H9 (cell line): Measurements from ENCODE around the gene IL6R. TPM values are rescaled to one million over a fixed set of nuclear protein-coding genes. Genes with fewer than 3 reads are reported as not detected.
A peak's percentile ranks its signal among the peaks of the same experiment; 100 is the strongest.

Source experiments
- DNase-seq: peaks from one replicate; pipeline ENCODE4 v3.0.0-alpha.2; 2017
- H2AFZ ChIP-seq: one replicate; pipeline ENCODE4 v1.6.1; 2013; ENCODE audit warnings: mild to moderate bottlenecking, low read length, control low read depth, moderate library complexity
- H2AK5ac ChIP-seq: 2 replicates; pipeline ENCODE4 v1.6.1; 2013; ENCODE audit warnings: low read length, control low read depth, mixed read lengths; ENCODE audit not compliant: insufficient read length
- H2BK120ac ChIP-seq: one replicate; pipeline ENCODE4 v1.6.1; 2013; ENCODE audit warnings: low read depth, mild to moderate bottlenecking, low read length, control low read depth, inconsistent platforms; ENCODE audit not compliant: poor library complexity, severe bottlenecking
- H2BK12ac ChIP-seq: 2 replicates; pipeline ENCODE4 v1.6.1; 2013; ENCODE audit warnings: low read length, control low read depth, mixed read lengths, low read depth; ENCODE audit not compliant: insufficient read length
- H2BK15ac ChIP-seq: 2 replicates; pipeline ENCODE4 v1.6.1; 2013; ENCODE audit warnings: low read depth, low read length, control low read depth
- H2BK20ac ChIP-seq: one replicate; pipeline ENCODE4 v1.6.1; 2013; ENCODE audit warnings: low read depth, mild to moderate bottlenecking, low read length, control low read depth, inconsistent platforms; ENCODE audit not compliant: poor library complexity, severe bottlenecking
- H2BK5ac ChIP-seq: 2 replicates; pipeline ENCODE4 v1.6.1; 2013; ENCODE audit warnings: low read length, control low read depth, mixed read lengths; ENCODE audit not compliant: insufficient read length
- H3K14ac ChIP-seq: 2 replicates; pipeline ENCODE4 v1.6.1; 2013; ENCODE audit warnings: low read length, control low read depth; ENCODE audit not compliant: insufficient read depth
- H3K18ac ChIP-seq: 2 replicates; pipeline ENCODE4 v1.6.1; 2013; ENCODE audit warnings: low read depth, mild to moderate bottlenecking, mixed read lengths, low read length, control low read depth; ENCODE audit not compliant: insufficient read length
- H3K23ac ChIP-seq: 2 replicates; pipeline ENCODE4 v1.6.1; 2013; ENCODE audit warnings: low read length, control low read depth, mixed read lengths, low read depth; ENCODE audit not compliant: insufficient read length
- H3K23me2 ChIP-seq: 2 replicates; pipeline ENCODE4 v1.6.1; 2013; ENCODE audit warnings: low read depth, mild to moderate bottlenecking, mixed read lengths, low read length, control low read depth; ENCODE audit not compliant: insufficient read length, poor library complexity, severe bottlenecking
- H3K27ac ChIP-seq: 2 replicates; pipeline ENCODE4 v1.5.1; 2013; ENCODE audit warnings: low read length, control low read depth, mixed read lengths, low read depth; ENCODE audit not compliant: insufficient read length
- H3K27me3 ChIP-seq: 2 replicates; pipeline ENCODE4 v1.6.1; 2013; ENCODE audit warnings: low read length, control low read depth, inconsistent platforms; ENCODE audit not compliant: insufficient read depth
- H3K4ac ChIP-seq: 2 replicates; pipeline ENCODE4 v1.6.1; 2013; ENCODE audit warnings: low read depth, mild to moderate bottlenecking, control low read depth, inconsistent platforms, low read length, moderate library complexity
- H3K4me1 ChIP-seq: 2 replicates; pipeline ENCODE4 v1.6.1; 2013; ENCODE audit warnings: low read length, control low read depth, inconsistent platforms; ENCODE audit not compliant: insufficient read depth
- H3K4me2 ChIP-seq: 2 replicates; pipeline ENCODE4 v1.6.1; 2013; ENCODE audit warnings: low read length, control low read depth, mixed read lengths; ENCODE audit not compliant: insufficient read length, insufficient read depth
- H3K56ac ChIP-seq: 2 replicates; pipeline ENCODE4 v1.6.1; 2013; ENCODE audit warnings: low read depth, mild to moderate bottlenecking, mixed read lengths, low read length, control low read depth; ENCODE audit not compliant: insufficient read length
- H3K79me1 ChIP-seq: 2 replicates; pipeline ENCODE4 v1.6.1; 2013; ENCODE audit warnings: low read depth, mild to moderate bottlenecking, moderate library complexity, low read length, control low read depth, inconsistent platforms; ENCODE audit not compliant: insufficient read depth, poor library complexity, severe bottlenecking
- H3K79me2 ChIP-seq: 2 replicates; pipeline ENCODE4 v1.6.1; 2013; ENCODE audit warnings: low read length, control low read depth, inconsistent platforms; ENCODE audit not compliant: insufficient read depth
- H3K9ac ChIP-seq: 2 replicates; pipeline ENCODE4 v1.6.1; 2013; ENCODE audit warnings: low read length, control low read depth, mixed read lengths; ENCODE audit not compliant: insufficient read length; ENCODE audit errors: extremely low read depth
- H3K9me3 ChIP-seq: one replicate; pipeline ENCODE4 v1.6.1; 2013; ENCODE audit warnings: low read depth, low read length, inconsistent platforms; ENCODE audit not compliant: control insufficient read depth
- H3T11ph ChIP-seq: one replicate; pipeline ENCODE4 v1.6.1; 2013; ENCODE audit warnings: mild to moderate bottlenecking, low read length, control low read depth, inconsistent platforms
- H4K20me1 ChIP-seq: one replicate; pipeline ENCODE4 v1.6.1; 2013; ENCODE audit not compliant: control insufficient read depth, insufficient read length, insufficient read depth
- H4K5ac ChIP-seq: 2 replicates; pipeline ENCODE4 v1.6.1; 2013; ENCODE audit warnings: low read depth, mild to moderate bottlenecking, mixed read lengths, low read length, control low read depth; ENCODE audit not compliant: insufficient read length
- H4K8ac ChIP-seq: replicated peaks from 2 replicates; pipeline ENCODE4 v1.6.1; 2013; ENCODE audit warnings: low read length, control low read depth, mixed read lengths, low read depth; ENCODE audit not compliant: insufficient read length
- H4K91ac ChIP-seq: 2 replicates; pipeline ENCODE4 v1.6.1; 2013; ENCODE audit warnings: low read depth, mild to moderate bottlenecking, moderate library complexity, mixed read lengths, low read length, control low read depth; ENCODE audit not compliant: insufficient read length
- H3K27ac Mint-ChIP-seq, 3 experiments: 2 replicates in 2 of 3; 3 replicates in 1 of 3; pipeline ENCODE4 v1.8.0; 2020 to 2021; ENCODE audit warnings: mixed read lengths in 3 of 3, mild to moderate bottlenecking in 1 of 3, moderate library complexity in 1 of 3
- H3K27me3 Mint-ChIP-seq: 2 replicates; pipeline ENCODE4 v1.8.0; 2021; ENCODE audit warnings: low read depth, mild to moderate bottlenecking, moderate library complexity, mixed read lengths
- H3K36me3 Mint-ChIP-seq, 3 experiments: 2 replicates in 2 of 3; 3 replicates in 1 of 3; pipeline ENCODE4 v1.8.0; 2020 to 2021; ENCODE audit warnings: low read depth in 3 of 3, mixed read lengths in 3 of 3; ENCODE audit not compliant: insufficient read depth in 1 of 3
- H3K4me1 Mint-ChIP-seq, 2 experiments: 2 replicates each; pipeline ENCODE4 v1.8.0; 2020; ENCODE audit warnings: mixed read lengths in 2 of 2
- H3K4me3 Mint-ChIP-seq, 2 experiments: 2 replicates in 1 of 2; 3 replicates in 1 of 2; pipeline ENCODE4 v1.8.0; 2020 to 2021; ENCODE audit warnings: mild to moderate bottlenecking in 2 of 2, mixed read lengths in 2 of 2, moderate library complexity in 1 of 2
- H3K9me3 Mint-ChIP-seq, 2 experiments: 2 replicates in 1 of 2; 3 replicates in 1 of 2; pipeline ENCODE4 v1.8.0; 2020; ENCODE audit warnings: mild to moderate bottlenecking in 2 of 2, mixed read lengths in 2 of 2, moderate library complexity in 1 of 2
- CTCF ChIP-seq: fragments of 200-600 bp; sonication (generic); conservative IDR thresholded peaks from 3 replicates; pipeline ENCODE4 v1.8.0; 2021; ENCODE audit warnings: antibody characterized with exemption, mild to moderate bottlenecking
- WGBS: extraction: QIAGEN DNeasy Blood & Tissue Kit; methylation state at CpG from one replicate; pipeline ENCODE4 v1.1.7; 2013; ENCODE audit warnings: missing lambda C conversion rate, low lambda C conversion rate, mixed read lengths; ENCODE audit not compliant: insufficient read length; ENCODE audit errors: extremely low coverage; 5-methylcytosine and 5-hydroxymethylcytosine counted together
- total RNA-seq: library from RNA; stranded (reverse); gene quantifications from 2 replicates; pipeline ENCODE4 v1.2.1, GENCODE V29; 2021

The IL6R gene
- total RNA-seq, 1 experiment from 2014 or later = 1.7 TPM

DNA sequence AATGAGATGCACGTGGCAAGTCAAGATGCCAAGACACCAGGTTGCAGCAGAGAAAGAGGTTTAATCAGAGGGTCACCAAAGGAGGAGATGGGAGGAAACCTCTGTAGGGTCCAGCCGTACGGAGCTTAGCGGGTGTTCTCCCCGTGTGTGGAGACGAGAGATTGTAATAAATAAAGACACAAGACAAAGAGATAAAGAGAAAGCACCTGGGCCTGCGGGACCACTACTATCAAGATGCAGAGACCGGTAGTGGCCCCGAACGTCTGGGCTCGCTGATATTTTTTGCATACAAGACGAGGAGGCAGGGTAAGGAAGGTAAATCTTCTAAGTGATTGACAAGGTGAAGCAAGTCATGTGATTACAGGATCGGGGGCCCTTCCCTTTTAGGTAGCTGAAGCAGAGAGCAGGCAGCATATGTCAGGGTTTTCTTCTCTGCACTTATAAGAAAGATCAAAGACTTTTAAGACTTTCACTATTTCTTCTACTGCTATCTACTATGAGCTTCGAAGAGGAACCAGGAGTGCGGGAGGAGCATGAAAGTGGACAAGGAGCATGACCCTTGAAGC lies 55.6 kb downstream of the IL6R start:
- H3K9me3 ChIP-seq = no peaks in the 10 kb centered on the region
- no peak overlapping the region for H3K4me2 ChIP-seq
- no peak overlapping the region for H3K56ac ChIP-seq
- no peak overlapping the region for H3K4me3 Mint-ChIP-seq
- TF ChIP-seq CTCF = no peak
- peaks cover 5 to 6% of the 10 kb centered on the region in 2 experiments; a peak in 3 of 4 replicates for H3K4me1 Mint-ChIP-seq
- no peak overlapping the region for H2BK5ac ChIP-seq
- no peaks in the 10 kb centered on the region for H3K79me2 ChIP-seq
- DNase-seq = no peak
- 0 out of 7 replicates have a peak overlapping the region, but pooled peaks of 1 of the 3 experiments have one; percentile 1 for H3K27ac Mint-ChIP-seq
- no peak overlapping the region for H2BK20ac ChIP-seq
- H3K36me3 Mint-ChIP-seq = no peaks in the 10 kb centered on the region; a peak in 1 of 7 replicates
- no peak overlapping the region for H2BK120ac ChIP-seq
- no peak overlapping the region for H2BK12ac ChIP-seq
- H3K27me3 Mint-ChIP-seq = no peaks in the 10 kb centered on the region
- no peak overlapping the region for H3K27ac ChIP-seq
- H3K23me2 ChIP-seq = no peaks in the 10 kb centered on the region
- H4K5ac ChIP-seq = no peak overlapping the region
- no peak overlapping the region for H4K91ac ChIP-seq
- no peak overlapping the region for H3K14ac ChIP-seq
- H3T11ph ChIP-seq = no peak overlapping the region
- no peaks in the 10 kb centered on the region for H3K4me1 ChIP-seq
- H4K20me1 ChIP-seq = no peaks in the 10 kb centered on the region
- H2AK5ac ChIP-seq = no peak overlapping the region
- H3K18ac ChIP-seq = no peak overlapping the region
- no peak overlapping the region for H3K23ac ChIP-seq
- no peaks in the 10 kb centered on the region for H3K27me3 ChIP-seq
- no peak overlapping the region for H2BK15ac ChIP-seq
- no peak overlapping the region for H4K8ac ChIP-seq
- H3K4ac ChIP-seq = no peak overlapping the region
- H2AFZ ChIP-seq = no peak overlapping the region
- WGBS = no CpG with 5 or more reads among the region's 15 CpGs
- no peaks in the 10 kb centered on the region for H3K9me3 Mint-ChIP-seq
- H3K9ac ChIP-seq = no peak overlapping the region
- no peaks in the 10 kb centered on the region for H3K79me1 ChIP-seq
